ENCODE data around the gene CD248.
A peak's percentile ranks its signal among the peaks of the same experiment; 100 is the strongest.

The CD248 gene

DNA sequence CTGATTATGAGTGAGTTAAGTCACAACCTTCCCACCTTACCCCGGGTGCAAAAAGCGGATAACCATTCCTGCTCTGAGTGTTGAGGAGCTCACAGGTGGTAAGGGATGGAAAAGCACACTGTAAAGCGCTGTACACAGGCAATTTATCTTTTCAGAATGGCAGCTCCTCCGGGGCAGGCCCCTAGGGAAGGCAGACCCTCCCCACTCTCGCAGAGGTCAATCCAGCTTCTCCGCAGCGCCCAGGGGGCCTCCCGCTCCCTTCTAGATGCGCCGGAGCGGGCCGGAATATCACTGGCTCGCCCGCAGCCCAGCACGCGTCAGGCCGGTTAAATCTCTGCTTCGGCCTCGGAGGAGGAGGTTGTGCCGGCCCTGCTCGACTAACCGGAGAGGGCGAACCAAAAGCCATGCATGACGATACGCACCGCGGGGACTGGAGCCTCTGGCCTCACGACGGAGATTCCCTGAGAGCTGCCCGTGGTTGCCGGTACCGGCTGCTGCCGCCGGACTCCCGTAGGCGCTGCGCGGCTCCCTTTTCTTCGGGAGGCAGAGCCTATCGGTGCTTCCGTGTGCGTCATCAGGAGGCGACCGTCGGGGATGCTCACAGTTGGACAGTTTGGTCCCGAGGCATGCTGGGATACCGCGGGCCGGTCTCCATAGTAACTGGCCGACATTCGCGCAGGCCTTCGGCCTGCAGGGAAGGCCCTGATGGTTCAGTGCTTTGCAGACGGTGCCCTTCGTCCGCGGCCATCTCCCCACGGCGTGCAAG is 27.9 kb upstream of the CD248 start, which contains the start of gene BRMS1 (continued):
- TF ChIP-seq ZBTB10 (tag by site-specific recombination; IDR thresholded peaks at IDR 0.05) (no peak), ZNF121 (tag by site-specific recombination; IDR thresholded peaks at IDR 0.05) (no peak), PRDM2 (tag by site-specific recombination; IDR thresholded peaks at IDR 0.05; ENCODE audit: borderline replicate concordance) (no peak), SP3 (tag by site-specific recombination; IDR thresholded peaks at IDR 0.05) (peak; percentile 69), RBAK (tag by site-specific recombination; IDR thresholded peaks at IDR 0.05) (no peak), ZNF837 (tag by site-specific recombination; IDR thresholded peaks at IDR 0.05) (no peak), PRDM10 (tag by site-specific recombination; IDR thresholded peaks at IDR 0.05) (no peak), ZNF513 (tag by site-specific recombination; IDR thresholded peaks at IDR 0.05) (no peak), ZNF37A (tag by site-specific recombination; IDR thresholded peaks at IDR 0.05) (no peak), ZNF560 (tag by site-specific recombination; IDR thresholded peaks at IDR 0.05; ENCODE audit: borderline replicate concordance) (no peak), BCL11B (tag by site-specific recombination; IDR thresholded peaks at IDR 0.05; ENCODE audit: low read depth) (no peak), ZNF521 (tag by site-specific recombination; IDR thresholded peaks at IDR 0.05) (no peak), INSM2 (tag by site-specific recombination; IDR thresholded peaks at IDR 0.05) (no peak), YY1 (tag by site-specific recombination; IDR thresholded peaks at IDR 0.05) (peak; percentile 58; the same call in 1 of the 2 replicates)
- TF ChIP-seq, protein P1, sequence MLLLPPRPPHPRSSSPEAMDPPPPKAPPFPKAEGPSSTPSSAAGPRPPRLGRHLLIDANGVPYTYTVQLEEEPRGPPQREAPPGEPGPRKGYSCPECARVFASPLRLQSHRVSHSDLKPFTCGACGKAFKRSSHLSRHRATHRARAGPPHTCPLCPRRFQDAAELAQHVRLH (tag by site-specific recombination; IDR thresholded peaks at IDR 0.05): no peak
- TF ChIP-seq, protein P2, sequence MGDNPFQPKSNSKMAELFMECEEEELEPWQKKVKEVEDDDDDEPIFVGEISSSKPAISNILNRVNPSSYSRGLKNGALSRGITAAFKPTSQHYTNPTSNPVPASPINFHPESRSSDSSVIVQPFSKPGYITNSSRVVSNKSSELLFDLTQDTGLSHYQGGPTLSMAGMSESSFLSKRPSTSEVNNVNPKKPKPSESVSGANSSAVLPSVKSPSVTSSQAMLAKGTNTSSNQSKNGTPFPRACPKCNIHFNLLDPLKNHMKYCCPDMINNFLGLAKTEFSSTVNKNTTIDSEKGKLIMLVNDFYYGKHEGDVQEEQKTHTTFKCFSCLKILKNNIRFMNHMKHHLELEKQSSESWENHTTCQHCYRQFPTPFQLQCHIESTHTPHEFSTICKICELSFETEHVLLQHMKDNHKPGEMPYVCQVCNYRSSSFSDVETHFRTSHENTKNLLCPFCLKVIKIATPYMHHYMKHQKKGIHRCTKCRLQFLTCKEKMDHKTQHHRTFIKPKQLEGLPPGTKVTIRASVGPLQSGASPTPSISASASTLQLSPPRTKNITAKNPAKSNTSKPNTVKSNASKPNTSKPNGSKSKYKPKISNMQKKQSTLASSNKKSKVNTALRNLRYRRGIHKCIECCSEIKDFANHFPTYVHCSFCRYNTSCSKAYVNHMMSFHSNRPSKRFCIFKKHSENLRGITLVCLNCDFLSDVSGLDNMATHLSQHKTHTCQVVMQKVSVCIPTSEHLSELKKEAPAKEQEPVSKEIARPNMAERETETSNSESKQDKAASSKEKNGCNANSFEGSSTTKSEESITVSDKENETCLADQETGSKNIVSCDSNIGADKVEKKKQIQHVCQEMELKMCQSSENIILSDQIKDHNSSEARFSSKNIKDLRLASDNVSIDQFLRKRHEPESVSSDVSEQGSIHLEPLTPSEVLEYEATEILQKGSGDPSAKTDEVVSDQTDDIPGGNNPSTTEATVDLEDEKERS (tag by site-specific recombination; IDR thresholded peaks at IDR 0.05): no peak
